ENCODE results near the gene FOXI2. TPM values are rescaled to one million over a fixed set of nuclear protein-coding genes. Genes with fewer than 3 reads are reported as not detected.

Gene FOXI2
- polyA plus RNA-seq, 4 donors = 0.19 TPM; not detected in 3

DNA sequence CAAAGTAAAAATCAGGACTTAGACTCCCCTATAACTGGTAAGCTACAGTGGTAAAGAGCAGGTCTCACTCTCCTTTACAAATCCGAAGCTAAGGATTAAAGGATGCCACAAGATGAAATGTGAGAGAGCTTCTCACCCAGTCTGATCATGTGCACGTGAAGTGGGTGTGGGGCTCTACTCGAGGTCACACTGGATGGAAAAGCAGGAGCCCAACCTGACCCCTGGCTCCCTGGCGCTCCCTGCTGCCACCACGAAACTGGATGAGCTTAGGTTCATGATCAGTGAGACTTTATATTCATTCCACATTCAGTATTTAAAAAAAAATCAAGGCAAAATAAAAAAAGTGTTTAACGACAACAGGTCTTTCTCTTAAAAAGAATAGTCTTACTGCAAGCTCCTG, 21.7 kb upstream of the FOXI2 start:
- no peaks in the 10 kb centered on the region for H3K4me1 ChIP-seq (ENCODE audit: control insufficient read depth in 3 of 3, insufficient read depth in 2 of 3, low read depth in 1 of 3, low read length in 2 of 3)
- H3K27me3 ChIP-seq (ENCODE audit: control insufficient read depth in 3 of 3, insufficient read depth in 3 of 3, low read length in 3 of 3) = no peaks in the 10 kb centered on the region
- H3K27ac ChIP-seq (ENCODE audit: low read depth in 1 of 3, low read length in 2 of 3) = no peak overlapping the region
- no peak for DNase-seq
- FAIRE-seq = no peak
- no peak overlapping the region for H3K4me3 ChIP-seq (ENCODE audit: low read depth in 1 of 3, low read length in 3 of 3)
- no peaks in the 10 kb centered on the region for H3K9me3 ChIP-seq (ENCODE audit: control insufficient read depth in 2 of 2, insufficient read depth in 1 of 2, low read depth in 1 of 2, low read length in 1 of 2)
- WGBS, 3 donors = 22 to 38% (median 32%) methylated on average over 6 of the region's 6 CpGs
- H3K36me3 ChIP-seq (ENCODE audit: control insufficient read depth in 3 of 3, insufficient read depth in 2 of 3, low read depth in 1 of 3, low read length in 3 of 3) = no peaks in the 10 kb centered on the region

GRCh38 chr10:127715782-127716378, 21.1 kb upstream of the FOXI2 start:
- no peak overlapping the region for H3K27ac ChIP-seq (ENCODE audit: low read depth in 1 of 3, low read length in 2 of 3)
- WGBS, 3 donors = 37 to 58% (median 49%) methylated on average over 3 of the region's 3 CpGs
- H3K36me3 ChIP-seq (ENCODE audit: control insufficient read depth in 3 of 3, insufficient read depth in 2 of 3, low read depth in 1 of 3, low read length in 3 of 3) = no peaks in the 10 kb centered on the region
- H3K4me3 ChIP-seq (ENCODE audit: low read depth in 1 of 3, low read length in 3 of 3) = no peak overlapping the region
- DNase-seq = peak; percentile 35 to 41
- no peaks in the 10 kb centered on the region for H3K4me1 ChIP-seq (ENCODE audit: control insufficient read depth in 3 of 3, insufficient read depth in 2 of 3, low read depth in 1 of 3, low read length in 2 of 3)
- no peak for FAIRE-seq
- H3K27me3 ChIP-seq (ENCODE audit: control insufficient read depth in 3 of 3, insufficient read depth in 3 of 3, low read length in 3 of 3) = no peaks in the 10 kb centered on the region
- H3K9me3 ChIP-seq (ENCODE audit: control insufficient read depth in 2 of 2, insufficient read depth in 1 of 2, low read depth in 1 of 2, low read length in 1 of 2) = no peaks in the 10 kb centered on the region

DNA sequence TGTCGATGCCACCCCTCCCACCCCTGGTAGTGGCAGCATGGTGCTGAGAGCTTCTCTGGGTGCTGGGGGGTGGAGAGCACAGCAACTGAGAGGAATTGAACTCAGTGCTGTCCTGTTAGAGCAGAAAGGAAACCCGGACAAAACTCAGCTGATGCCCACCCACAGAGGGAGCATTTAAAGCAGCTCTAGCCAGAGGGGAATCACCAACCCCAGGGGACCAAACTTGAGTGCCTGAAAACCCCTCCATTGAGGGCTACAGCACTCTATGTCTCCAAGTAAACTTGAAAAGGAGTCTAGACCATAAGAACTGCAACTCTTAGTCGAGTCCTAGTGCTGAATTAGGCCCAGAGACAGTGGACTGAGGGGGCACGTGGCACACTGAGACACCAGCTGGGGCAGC, 16.8 kb upstream of the FOXI2 start:
- Histone ChIP-seq H3K4me1 (ENCODE audit: control insufficient read depth in 3 of 3, insufficient read depth in 2 of 3, low read depth in 1 of 3, low read length in 2 of 3) (no peaks in the 10 kb centered on the region), H3K4me3 (ENCODE audit: low read depth in 1 of 3, low read length in 3 of 3) (no peak overlapping the region), H3K9me3 (ENCODE audit: control insufficient read depth in 2 of 2, insufficient read depth in 1 of 2, low read depth in 1 of 2, low read length in 1 of 2) (peaks cover 0 to 5% of the 10 kb centered on the region in 2 donors), H3K36me3 (ENCODE audit: control insufficient read depth in 3 of 3, insufficient read depth in 2 of 3, low read depth in 1 of 3, low read length in 3 of 3) (no peaks in the 10 kb centered on the region), H3K27me3 (ENCODE audit: control insufficient read depth in 3 of 3, insufficient read depth in 3 of 3, low read length in 3 of 3) (no peaks in the 10 kb centered on the region), H3K27ac (ENCODE audit: low read depth in 1 of 3, low read length in 2 of 3) (no peak overlapping the region)
- FAIRE-seq (no peak), DNase-seq (no peak)
- WGBS, 3 donors = 52 to 63% (median 59%) methylated on average over 4 of the region's 4 CpGs

DNA sequence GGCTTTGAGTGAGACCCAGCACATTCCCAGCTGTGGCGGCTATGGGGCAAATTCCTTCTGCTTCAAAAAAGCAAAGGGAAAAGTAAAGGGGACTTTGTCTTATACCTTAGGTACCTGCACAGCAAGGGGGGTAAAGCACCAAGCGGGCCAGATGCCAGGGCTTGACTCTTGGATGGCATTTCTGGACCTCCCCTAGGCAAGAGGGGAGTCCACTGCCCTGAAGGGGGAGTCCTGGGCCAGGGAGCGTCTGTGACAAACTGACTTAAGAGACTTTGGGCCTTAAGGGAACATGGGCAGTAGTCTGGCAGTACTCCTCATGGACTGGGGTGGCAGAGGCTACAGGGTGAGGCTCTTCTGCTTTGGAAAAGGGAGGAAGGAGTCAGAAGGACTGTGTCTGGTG, 16.1 kb upstream of the FOXI2 start:
- Histone ChIP-seq H3K9me3 (ENCODE audit: control insufficient read depth in 2 of 2, insufficient read depth in 1 of 2, low read depth in 1 of 2, low read length in 1 of 2) (peaks cover 0 to 5% of the 10 kb centered on the region in 2 donors), H3K4me3 (ENCODE audit: low read depth in 1 of 3, low read length in 3 of 3) (no peak overlapping the region), H3K27ac (ENCODE audit: low read depth in 1 of 3, low read length in 2 of 3) (no peak overlapping the region), H3K4me1 (ENCODE audit: control insufficient read depth in 3 of 3, insufficient read depth in 2 of 3, low read depth in 1 of 3, low read length in 2 of 3) (no peaks in the 10 kb centered on the region), H3K36me3 (ENCODE audit: control insufficient read depth in 3 of 3, insufficient read depth in 2 of 3, low read depth in 1 of 3, low read length in 3 of 3) (no peaks in the 10 kb centered on the region), H3K27me3 (ENCODE audit: control insufficient read depth in 3 of 3, insufficient read depth in 3 of 3, low read length in 3 of 3) (no peaks in the 10 kb centered on the region)
- WGBS, 3 donors = 55 to 65% (median 60%) methylated on average over 3 of the region's 3 CpGs
- DNase-seq (no peak), FAIRE-seq (no peak)

GRCh38 chr10:127734753-127735152, 2.2 kb upstream of the FOXI2 start:
- H3K36me3 ChIP-seq (ENCODE audit: control insufficient read depth in 3 of 3, insufficient read depth in 2 of 3, low read depth in 1 of 3, low read length in 3 of 3) = no peaks in the 10 kb centered on the region
- no peaks in the 10 kb centered on the region for H3K9me3 ChIP-seq (ENCODE audit: control insufficient read depth in 2 of 2, insufficient read depth in 1 of 2, low read depth in 1 of 2, low read length in 1 of 2)
- FAIRE-seq = no peak
- H3K27ac ChIP-seq (ENCODE audit: low read depth in 1 of 3, low read length in 2 of 3) = no peak overlapping the region
- H3K4me3 ChIP-seq (ENCODE audit: low read depth in 1 of 3, low read length in 3 of 3) = no peak overlapping the region
- H3K4me1 ChIP-seq (ENCODE audit: control insufficient read depth in 3 of 3, insufficient read depth in 2 of 3, low read depth in 1 of 3, low read length in 2 of 3) = no peaks in the 10 kb centered on the region
- no peak for DNase-seq
- WGBS, 3 donors = 12 to 26% (median 14%) methylated on average over 11 of the region's 11 CpGs
- H3K27me3 ChIP-seq (ENCODE audit: control insufficient read depth in 3 of 3, insufficient read depth in 3 of 3, low read length in 3 of 3) = peaks cover 17 to 65% (median 33%) of the 10 kb centered on the region in 3 donors

DNA sequence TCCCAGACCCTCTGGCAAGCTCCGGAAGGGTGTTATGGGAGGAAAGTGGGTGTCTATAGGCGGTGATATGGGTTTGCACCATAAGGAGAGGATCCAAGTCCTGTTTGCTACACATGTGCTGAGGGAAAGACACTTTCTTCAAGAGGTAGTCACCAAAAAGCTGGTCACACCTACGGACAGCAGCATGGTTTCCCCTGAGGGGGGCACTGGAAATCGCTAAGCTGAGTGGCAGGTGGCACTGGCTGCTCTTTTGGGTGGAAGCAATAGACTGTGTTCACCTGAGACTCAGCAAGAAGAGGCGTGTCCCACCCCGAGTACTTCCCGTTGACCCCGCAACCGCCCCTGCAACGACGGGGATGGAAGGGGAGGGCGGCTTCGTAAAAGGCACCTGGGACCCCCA, 1.8 kb upstream of the FOXI2 start:
- Histone ChIP-seq H3K4me1 (ENCODE audit: control insufficient read depth in 3 of 3, insufficient read depth in 2 of 3, low read depth in 1 of 3, low read length in 2 of 3) (no peaks in the 10 kb centered on the region), H3K27ac (ENCODE audit: low read depth in 1 of 3, low read length in 2 of 3) (no peak overlapping the region), H3K4me3 (ENCODE audit: low read depth in 1 of 3, low read length in 3 of 3) (no peak overlapping the region), H3K9me3 (ENCODE audit: control insufficient read depth in 2 of 2, insufficient read depth in 1 of 2, low read depth in 1 of 2, low read length in 1 of 2) (no peaks in the 10 kb centered on the region), H3K36me3 (ENCODE audit: control insufficient read depth in 3 of 3, insufficient read depth in 2 of 3, low read depth in 1 of 3, low read length in 3 of 3) (no peaks in the 10 kb centered on the region), H3K27me3 (ENCODE audit: control insufficient read depth in 3 of 3, insufficient read depth in 3 of 3, low read length in 3 of 3) (peaks cover 17 to 65% (median 33%) of the 10 kb centered on the region in 3 donors)
- WGBS, 3 donors = 12 to 21% (median 15%) methylated on average over 13 of the region's 13 CpGs
- DNase-seq = no peak
- no peak for FAIRE-seq

DNA sequence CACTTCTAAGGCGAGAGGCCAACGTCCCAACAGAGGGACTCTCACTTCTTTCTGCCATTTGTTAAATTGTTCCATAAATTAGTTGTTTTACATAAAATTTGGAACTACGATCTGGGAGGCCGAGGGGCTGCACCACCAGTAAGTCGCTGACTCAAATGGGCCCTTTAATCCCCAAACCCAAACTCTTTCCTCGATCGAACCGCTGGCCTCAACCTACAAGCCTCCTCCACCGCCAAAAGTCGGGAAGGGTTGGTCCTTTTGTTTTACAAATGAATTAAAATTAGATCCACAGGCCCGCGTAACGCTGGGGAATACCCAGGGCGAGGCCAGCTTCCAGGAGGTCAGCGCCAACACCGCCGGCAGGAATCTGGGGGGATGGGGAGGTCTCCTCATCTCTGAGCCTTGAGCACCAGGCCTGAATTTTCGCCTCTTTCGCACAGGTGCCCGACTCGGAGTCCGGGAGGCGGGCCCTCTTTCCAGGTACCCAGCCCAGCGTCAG, 1.2 kb upstream of the FOXI2 start:
- peaks cover 17 to 68% (median 33%) of the 10 kb centered on the region in 3 donors for H3K27me3 ChIP-seq (ENCODE audit: control insufficient read depth in 3 of 3, insufficient read depth in 3 of 3, low read length in 3 of 3)
- no peaks in the 10 kb centered on the region for H3K4me1 ChIP-seq (ENCODE audit: control insufficient read depth in 3 of 3, insufficient read depth in 2 of 3, low read depth in 1 of 3, low read length in 2 of 3)
- H3K9me3 ChIP-seq (ENCODE audit: control insufficient read depth in 2 of 2, insufficient read depth in 1 of 2, low read depth in 1 of 2, low read length in 1 of 2) = no peaks in the 10 kb centered on the region
- DNase-seq (no peak), FAIRE-seq (no peak)
- 9 to 15% (median 12%) methylated on average over 23 to 24 of the region's 24 CpGs for WGBS, 3 donors
- H3K27ac ChIP-seq (ENCODE audit: low read depth in 1 of 3, low read length in 2 of 3) = no peak overlapping the region
- no peaks in the 10 kb centered on the region for H3K36me3 ChIP-seq (ENCODE audit: control insufficient read depth in 3 of 3, insufficient read depth in 2 of 3, low read depth in 1 of 3, low read length in 3 of 3)
- H3K4me3 ChIP-seq (ENCODE audit: low read depth in 1 of 3, low read length in 3 of 3) = no peak overlapping the region

- WGBS, 3 donors = 4 to 11% (median 7%) methylated on average over 58 to 66 of the region's 66 CpGs
- no peaks in the 10 kb centered on the region for H3K4me1 ChIP-seq (ENCODE audit: control insufficient read depth in 3 of 3, insufficient read depth in 2 of 3, low read depth in 1 of 3, low read length in 2 of 3)
- no peaks in the 10 kb centered on the region for H3K36me3 ChIP-seq (ENCODE audit: control insufficient read depth in 3 of 3, insufficient read depth in 2 of 3, low read depth in 1 of 3, low read length in 3 of 3)
- FAIRE-seq = no peak
- H3K9me3 ChIP-seq (ENCODE audit: control insufficient read depth in 2 of 2, insufficient read depth in 1 of 2, low read depth in 1 of 2, low read length in 1 of 2) = no peaks in the 10 kb centered on the region
- H3K27me3 ChIP-seq (ENCODE audit: control insufficient read depth in 3 of 3, insufficient read depth in 3 of 3, low read length in 3 of 3) = peaks cover 17 to 70% (median 33%) of the 10 kb centered on the region in 3 donors
- H3K4me3 ChIP-seq (ENCODE audit: low read depth in 1 of 3, low read length in 3 of 3) = no peak overlapping the region
- no peak for DNase-seq
- no peak overlapping the region for H3K27ac ChIP-seq (ENCODE audit: low read depth in 1 of 3, low read length in 2 of 3)
Measured at GRCh38 chr10:127736222-127736914, 617 bp upstream of the FOXI2 start.

All from small intestine (tissue), 7 donors.